Measurements from ENCODE around the gene IL5. TPM values are rescaled to one million over a fixed set of nuclear protein-coding genes. Genes with fewer than 3 reads are reported as not detected.

IL5 gene
- total RNA-seq, 3 donors from 2014 or later = not detected

GRCh38 chr5:132504746-132505145 lies 38.6 kb downstream of the IL5 start:
- TF ChIP-seq CTCF (IDR thresholded peaks at IDR 0.05) (no peak), POLR2A (IDR thresholded peaks at IDR 0.05) (no peak), POLR2AphosphoS5 (IDR thresholded peaks at IDR 0.05) (no peak)
- H3K27me3 ChIP-seq = no peaks in the 10 kb centered on the region
- H3K27ac ChIP-seq = peak overlapping the region; percentile 1 to 39
- H3K9me3 ChIP-seq = no peaks in the 10 kb centered on the region
- H3K4me1 ChIP-seq = peaks cover 0 to 2% of the 10 kb centered on the region in 2 donors
- no peaks in the 10 kb centered on the region for H3K36me3 ChIP-seq
- no peak for DNase-seq (ENCODE audit: low spot score in 2 of 2)
- intact Hi-C loops (cut with DNase I; ENCODE audit: low total_unique reads) = no loop called here
- no peak overlapping the region for H3K4me3 ChIP-seq

DNA sequence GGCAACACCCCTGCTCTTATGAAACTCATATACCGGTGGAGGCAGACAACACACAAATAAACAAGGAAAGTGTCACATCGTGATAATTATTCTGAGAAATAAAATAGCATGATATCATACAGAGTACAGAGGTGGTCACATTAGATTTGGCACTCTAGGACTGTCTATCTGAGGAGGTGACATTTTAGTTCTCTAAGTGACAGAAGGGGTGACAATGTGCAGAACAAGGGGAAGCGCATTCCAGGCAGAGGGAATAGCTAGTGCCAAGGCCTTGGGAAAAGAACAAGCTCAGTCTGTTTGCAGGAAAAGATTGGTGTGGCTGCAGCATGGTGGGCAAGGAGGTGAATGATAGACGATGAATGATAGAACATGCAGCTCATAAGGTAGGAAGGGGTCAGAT lies 40.1 kb downstream of the IL5 start:
- no peak for TF ChIP-seq POLR2A (IDR thresholded peaks at IDR 0.05)
- TF ChIP-seq POLR2AphosphoS5 (IDR thresholded peaks at IDR 0.05) = no peak
- TF ChIP-seq CTCF (IDR thresholded peaks at IDR 0.05) = no peak
- peak overlapping the region in 1 of 2 donors; percentile 48 for H3K27ac ChIP-seq
- intact Hi-C loops (cut with DNase I; ENCODE audit: low total_unique reads) = no loop called here

DNA sequence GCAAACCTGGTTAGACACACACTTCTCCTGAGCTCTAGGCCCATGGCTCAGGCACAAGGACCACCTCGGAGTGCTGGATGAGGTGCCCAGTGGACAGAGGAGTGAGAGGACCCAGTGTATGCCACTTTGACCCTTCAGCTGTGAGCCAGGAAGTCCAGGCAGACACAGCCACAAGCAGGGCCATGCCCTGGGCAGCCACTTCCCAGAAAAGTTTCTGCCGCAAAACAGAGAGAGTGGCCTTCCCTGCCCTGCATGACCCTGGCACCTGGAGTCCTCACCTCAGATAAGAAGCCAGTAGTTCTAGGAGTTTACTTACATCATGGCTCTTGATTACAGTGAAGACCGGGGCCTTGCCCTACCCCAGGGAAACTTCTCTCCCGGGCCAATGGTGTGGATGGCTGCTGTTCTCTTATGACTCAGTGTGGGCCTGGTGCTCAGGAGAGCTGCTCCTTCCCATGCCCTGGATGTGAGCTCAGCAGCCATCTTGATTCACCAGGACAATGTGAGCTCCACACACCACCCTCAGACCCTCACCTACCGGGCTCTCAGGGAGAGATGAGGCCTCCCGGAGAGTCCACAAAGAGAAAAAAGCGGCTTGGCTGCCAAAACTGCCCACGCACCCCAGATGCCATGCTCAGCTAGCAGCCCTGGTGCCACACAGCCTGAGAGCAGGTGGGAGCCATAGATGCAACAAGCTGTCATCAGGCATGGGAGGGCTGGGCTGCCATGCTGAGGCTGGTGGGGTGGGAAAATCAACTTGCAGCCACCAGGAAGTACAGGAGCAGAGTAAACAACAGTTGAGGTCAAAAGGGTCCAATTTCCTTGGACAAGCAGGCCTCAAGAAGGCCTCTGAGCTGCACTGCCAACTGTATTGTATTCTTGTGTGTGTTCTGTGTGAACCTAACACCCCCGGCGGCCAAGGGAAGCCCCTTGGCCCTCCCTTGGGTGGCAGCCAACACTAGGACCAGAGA lies 41.1 kb downstream of the IL5 start:
- intact Hi-C loops (cut with DNase I; ENCODE audit: low total_unique reads) = no loop called here
- TF ChIP-seq CTCF (IDR thresholded peaks at IDR 0.05) (no peak), POLR2AphosphoS5 (IDR thresholded peaks at IDR 0.05) (no peak), POLR2A (IDR thresholded peaks at IDR 0.05) (no peak)
- H3K27me3 ChIP-seq = no peaks in the 10 kb centered on the region
- H3K9me3 ChIP-seq = no peaks in the 10 kb centered on the region
- peak in 1 of 2 donors; percentile 16 for DNase-seq (ENCODE audit: low spot score in 2 of 2)
- peak overlapping the region; percentile 45 to 48 for H3K27ac ChIP-seq
- H3K4me1 ChIP-seq = peaks cover 0 to 2% of the 10 kb centered on the region in 2 donors
- no peak overlapping the region for H3K4me3 ChIP-seq
- no peaks in the 10 kb centered on the region for H3K36me3 ChIP-seq

More for the DNA sequence above, 40.1 kb downstream of the IL5 start:
- no peak overlapping the region for H3K4me3 ChIP-seq
- H3K4me1 ChIP-seq = peaks cover 0 to 2% of the 10 kb centered on the region in 2 donors
- H3K9me3 ChIP-seq = no peaks in the 10 kb centered on the region
- no peaks in the 10 kb centered on the region for H3K27me3 ChIP-seq
- no peak for DNase-seq (ENCODE audit: low spot score in 2 of 2)
- H3K36me3 ChIP-seq = no peaks in the 10 kb centered on the region

DNA sequence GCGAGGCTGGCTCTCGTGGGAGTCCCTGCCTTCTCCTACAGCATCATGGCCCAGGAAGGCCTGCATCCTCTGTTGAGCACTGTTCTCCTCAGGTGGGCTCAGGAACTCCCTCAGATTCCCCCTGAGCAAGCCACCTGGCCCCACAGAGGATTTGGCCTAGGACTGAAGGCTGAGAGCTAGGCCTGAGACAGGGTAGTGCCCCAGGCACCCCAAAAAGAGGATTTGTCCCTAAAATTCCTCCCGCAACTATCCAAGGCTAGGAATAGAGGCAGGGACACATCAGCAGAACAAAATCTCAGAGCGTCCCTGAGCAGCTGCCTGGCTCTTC lies 41.7 kb downstream of the IL5 start:
- no peaks in the 10 kb centered on the region for H3K9me3 ChIP-seq
- H3K27me3 ChIP-seq = no peaks in the 10 kb centered on the region
- peaks cover 0 to 2% of the 10 kb centered on the region in 2 donors for H3K4me1 ChIP-seq
- no peak for DNase-seq (ENCODE audit: low spot score in 2 of 2)
- H3K36me3 ChIP-seq = no peaks in the 10 kb centered on the region
- H3K27ac ChIP-seq = peak overlapping the region; percentile 45 to 96
- intact Hi-C loops (cut with DNase I; ENCODE audit: low total_unique reads) = no loop called here
- H3K4me3 ChIP-seq = no peak overlapping the region
- no peak for TF ChIP-seq POLR2AphosphoS5 (IDR thresholded peaks at IDR 0.05)
- TF ChIP-seq POLR2A (IDR thresholded peaks at IDR 0.05) = no peak
- TF ChIP-seq CTCF (IDR thresholded peaks at IDR 0.05) = no peak

DNA sequence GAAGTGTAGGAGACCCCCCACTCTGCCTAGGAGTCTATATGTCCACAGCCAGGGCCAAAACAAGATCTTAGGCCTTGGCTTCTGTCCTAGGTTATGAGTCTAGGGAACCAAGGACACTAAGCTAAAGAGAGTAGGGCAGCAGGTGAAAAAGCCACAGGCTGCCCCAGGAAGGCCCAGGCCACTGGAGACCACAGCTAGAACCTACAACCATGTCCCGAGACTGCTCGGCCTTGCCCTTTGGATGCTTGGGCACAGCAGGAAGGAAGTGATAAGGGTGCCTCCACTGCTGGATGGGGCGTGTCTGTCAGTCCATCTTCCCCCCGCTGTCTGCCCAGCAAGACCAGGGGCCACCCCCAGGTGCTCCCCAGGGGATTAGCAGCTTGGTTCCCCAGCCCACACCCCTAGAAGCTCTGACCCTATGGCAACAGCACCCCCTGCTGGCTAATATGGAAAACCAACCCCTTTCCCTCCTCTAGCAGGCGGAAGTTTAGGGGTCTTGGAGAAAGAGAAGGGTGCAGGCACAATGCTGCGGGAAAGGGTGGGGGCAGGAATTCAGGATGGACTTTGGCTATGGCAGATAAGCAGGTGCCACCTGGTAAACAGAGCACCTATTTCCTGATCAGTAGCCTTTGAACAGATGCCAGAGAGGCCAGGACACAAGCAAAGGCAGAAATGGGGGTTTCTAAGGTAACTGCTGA lies 42.2 kb downstream of the IL5 start:
- H3K9me3 ChIP-seq = no peaks in the 10 kb centered on the region
- no peaks in the 10 kb centered on the region for H3K36me3 ChIP-seq
- H3K27me3 ChIP-seq = no peaks in the 10 kb centered on the region
- intact Hi-C loops (cut with DNase I; ENCODE audit: low total_unique reads) = no loop called here
- H3K4me3 ChIP-seq = no peak overlapping the region
- peaks cover 0 to 2% of the 10 kb centered on the region in 2 donors for H3K4me1 ChIP-seq
- TF ChIP-seq CTCF (IDR thresholded peaks at IDR 0.05) (peak; percentile 67 to 86 (median 84)), POLR2A (IDR thresholded peaks at IDR 0.05) (no peak), POLR2AphosphoS5 (IDR thresholded peaks at IDR 0.05) (peak in 1 of 3 donors; percentile 18)
- peak overlapping the region; percentile 45 to 96 for H3K27ac ChIP-seq
- DNase-seq (ENCODE audit: low spot score in 2 of 2) = no peak

All from breast epithelium (tissue), 4 donors.